ENCODE data around the gene LYRM1. TPM values are rescaled to one million over a fixed set of nuclear protein-coding genes. Genes with fewer than 3 reads are reported as not detected.

LYRM1 gene
- polyA plus RNA-seq, 1 donor (not counting 4 experiments of a cell fraction or from before 2014, with no cell fraction given) = 21.7 TPM

DNA sequence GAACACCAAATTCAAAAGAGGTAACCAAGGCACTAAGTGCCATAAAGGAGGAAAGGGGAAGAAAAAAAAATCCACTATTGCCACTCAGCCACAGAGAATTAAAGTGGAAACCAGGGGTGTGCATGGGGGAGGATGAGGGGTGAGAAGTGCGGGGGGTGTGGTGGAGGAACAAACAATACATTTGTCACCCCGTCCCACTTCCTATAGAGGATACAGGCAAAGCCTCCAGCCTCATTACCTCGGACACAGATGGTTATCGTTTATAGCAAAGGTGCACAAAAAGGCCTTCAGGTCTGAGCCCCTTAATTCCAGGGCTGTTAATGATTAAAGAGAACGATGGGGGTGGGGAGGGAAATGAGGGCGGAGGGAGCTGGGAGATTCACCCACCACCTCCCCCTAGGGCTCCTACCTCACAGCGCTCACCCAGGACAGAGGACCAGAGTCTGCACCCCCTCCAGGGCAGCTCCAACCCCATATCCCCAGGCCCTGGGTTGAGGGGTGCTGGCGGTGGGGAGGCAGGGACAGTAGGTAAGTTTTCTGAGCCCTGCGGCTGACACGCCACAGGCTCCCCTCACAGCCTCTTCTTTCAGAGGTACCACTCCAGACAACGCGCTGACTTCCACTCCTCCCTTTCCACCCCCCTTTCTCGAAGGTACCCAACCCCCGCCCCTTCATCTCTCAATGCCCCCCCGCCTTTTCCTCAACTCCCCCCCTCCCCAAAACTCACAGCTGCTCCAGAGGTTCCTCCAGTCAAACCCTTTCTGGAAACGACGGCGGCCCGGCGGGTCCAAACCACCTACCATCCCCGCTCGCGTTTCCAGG is 883 bp upstream of the LYRM1 start:
- dilution Hi-C loops (cut with MboI; ENCODE audit: extremely low pct_ligation_motif_present, low sequenced_read_pairs) = no loop called here
- H3K9me3 ChIP-seq (ENCODE audit: control insufficient read depth, low read depth, low read length) = no peaks in the 10 kb centered on the region
- no peaks in the 10 kb centered on the region for H4K20me1 ChIP-seq (ENCODE audit: control insufficient read depth, extremely low read depth, insufficient read depth, low read length)
- H3K79me2 ChIP-seq (ENCODE audit: control insufficient read depth, insufficient read depth, low read length) = peaks cover 63% of the 10 kb centered on the region
- H3K4me2 ChIP-seq (ENCODE audit: control insufficient read depth, extremely low read depth, insufficient read depth, low read depth, low read length) = peak overlapping the region; percentile 93
- H3K9me1 ChIP-seq (ENCODE audit: control insufficient read depth, extremely low read depth, insufficient read depth, low read length) = peaks cover 5% of the 10 kb centered on the region
- TF ChIP-seq, protein P1, sequence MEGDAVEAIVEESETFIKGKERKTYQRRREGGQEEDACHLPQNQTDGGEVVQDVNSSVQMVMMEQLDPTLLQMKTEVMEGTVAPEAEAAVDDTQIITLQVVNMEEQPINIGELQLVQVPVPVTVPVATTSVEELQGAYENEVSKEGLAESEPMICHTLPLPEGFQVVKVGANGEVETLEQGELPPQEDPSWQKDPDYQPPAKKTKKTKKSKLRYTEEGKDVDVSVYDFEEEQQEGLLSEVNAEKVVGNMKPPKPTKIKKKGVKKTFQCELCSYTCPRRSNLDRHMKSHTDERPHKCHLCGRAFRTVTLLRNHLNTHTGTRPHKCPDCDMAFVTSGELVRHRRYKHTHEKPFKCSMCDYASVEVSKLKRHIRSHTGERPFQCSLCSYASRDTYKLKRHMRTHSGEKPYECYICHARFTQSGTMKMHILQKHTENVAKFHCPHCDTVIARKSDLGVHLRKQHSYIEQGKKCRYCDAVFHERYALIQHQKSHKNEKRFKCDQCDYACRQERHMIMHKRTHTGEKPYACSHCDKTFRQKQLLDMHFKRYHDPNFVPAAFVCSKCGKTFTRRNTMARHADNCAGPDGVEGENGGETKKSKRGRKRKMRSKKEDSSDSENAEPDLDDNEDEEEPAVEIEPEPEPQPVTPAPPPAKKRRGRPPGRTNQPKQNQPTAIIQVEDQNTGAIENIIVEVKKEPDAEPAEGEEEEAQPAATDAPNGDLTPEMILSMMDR (optimal IDR thresholded peaks at IDR 0.05 in 1 of 3, IDR thresholded peaks at IDR 0.05 in 1 of 3, conservative IDR thresholded peaks at IDR 0.05 in 1 of 3; ENCODE audit: extremely low read depth in 1 of 3, insufficient read depth in 2 of 3, low read length in 3 of 3) = no peak
- TF ChIP-seq EZH2 (IDR thresholded peaks at IDR 0.05; ENCODE audit: low read length) = no peak
- DNase-seq (ENCODE audit: low read depth, low spot score) (no peak), FAIRE-seq (no peak)
- peak overlapping the region; percentile 16 for H2AFZ ChIP-seq (ENCODE audit: control insufficient read depth, low read length)
- H3K9ac ChIP-seq (ENCODE audit: control insufficient read depth, extremely low read depth, insufficient read depth, low read length) = peak overlapping the region; percentile 97
- H3K27me3 ChIP-seq (ENCODE audit: control insufficient read depth, extremely low read depth, insufficient read depth, low read length) = no peaks in the 10 kb centered on the region
- H3K4me3 ChIP-seq (ENCODE audit: control insufficient read depth in 2 of 3, extremely low read depth in 1 of 3, insufficient read depth in 2 of 3, low read depth in 1 of 3, low read length in 3 of 3) = peak overlapping the region; percentile 70 to 86 (median 85)
- peaks cover 53% of the 10 kb centered on the region for H3K4me1 ChIP-seq (ENCODE audit: control insufficient read depth, extremely low read depth, insufficient read depth, low read length)
- H3K27ac ChIP-seq (ENCODE audit: control insufficient read depth, insufficient read depth, low read length) = peak overlapping the region; percentile 75
- H3K36me3 ChIP-seq (ENCODE audit: control insufficient read depth in 2 of 2, extremely low read depth in 1 of 2, insufficient read depth in 2 of 2, low read length in 2 of 2) = peaks cover 3 to 14% of the 10 kb centered on the region in 2 experiments

DNA sequence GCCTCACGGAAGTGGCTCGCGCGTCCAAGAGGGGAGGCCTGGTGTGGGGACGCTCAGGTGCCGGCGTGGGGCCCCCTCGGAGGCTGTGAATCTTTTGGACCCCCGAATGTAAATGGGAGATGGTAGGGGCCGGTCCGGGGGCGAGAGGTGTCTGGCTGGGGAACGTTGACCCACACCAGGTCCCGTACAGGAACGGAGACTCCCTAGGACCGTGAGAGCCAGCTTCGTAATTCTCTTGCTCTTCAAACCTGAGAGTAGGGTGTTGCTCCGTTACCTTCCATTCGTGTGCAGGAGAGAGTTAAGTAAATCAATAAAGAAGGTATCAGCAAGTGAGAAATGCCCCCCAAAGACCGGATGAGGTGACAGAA is 481 bp downstream of the LYRM1 start:
- DNase-seq (ENCODE audit: low read depth, low spot score) = no peak
- Histone ChIP-seq H3K9ac (ENCODE audit: control insufficient read depth, extremely low read depth, insufficient read depth, low read length) (peak overlapping the region; percentile 97), H4K20me1 (ENCODE audit: control insufficient read depth, extremely low read depth, insufficient read depth, low read length) (no peaks in the 10 kb centered on the region), H3K36me3 (ENCODE audit: control insufficient read depth in 2 of 2, extremely low read depth in 1 of 2, insufficient read depth in 2 of 2, low read length in 2 of 2) (peaks cover 0 to 7% of the 10 kb centered on the region in 2 experiments), H3K27me3 (ENCODE audit: control insufficient read depth, extremely low read depth, insufficient read depth, low read length) (no peaks in the 10 kb centered on the region), H3K4me3 (ENCODE audit: control insufficient read depth in 2 of 3, extremely low read depth in 1 of 3, insufficient read depth in 2 of 3, low read depth in 1 of 3, low read length in 3 of 3) (peak overlapping the region; percentile 70 to 86 (median 83)), H3K4me2 (ENCODE audit: control insufficient read depth, extremely low read depth, insufficient read depth, low read depth, low read length) (peak overlapping the region; percentile 76), H3K79me2 (ENCODE audit: control insufficient read depth, insufficient read depth, low read length) (peaks cover 50% of the 10 kb centered on the region), H3K9me3 (ENCODE audit: control insufficient read depth, low read depth, low read length) (no peaks in the 10 kb centered on the region), H2AFZ (ENCODE audit: control insufficient read depth, low read length) (peak overlapping the region; percentile 16), H3K4me1 (ENCODE audit: control insufficient read depth, extremely low read depth, insufficient read depth, low read length) (peaks cover 66% of the 10 kb centered on the region), H3K27ac (ENCODE audit: control insufficient read depth, insufficient read depth, low read length) (peak overlapping the region; percentile 98), H3K9me1 (ENCODE audit: control insufficient read depth, extremely low read depth, insufficient read depth, low read length) (peaks cover 3% of the 10 kb centered on the region)
- no peak for FAIRE-seq
- no peak for TF ChIP-seq EZH2 (IDR thresholded peaks at IDR 0.05; ENCODE audit: low read length)
- TF ChIP-seq, protein P1 (optimal IDR thresholded peaks at IDR 0.05 in 1 of 3, IDR thresholded peaks at IDR 0.05 in 1 of 3, conservative IDR thresholded peaks at IDR 0.05 in 1 of 3; ENCODE audit: extremely low read depth in 1 of 3, insufficient read depth in 2 of 3, low read length in 3 of 3) = no peak
- dilution Hi-C loops (cut with MboI; ENCODE audit: extremely low pct_ligation_motif_present, low sequenced_read_pairs) = no loop called here
